Measurements from ENCODE around the gene SMYD3. TPM values are rescaled to one million over a fixed set of nuclear protein-coding genes. Genes with fewer than 3 reads are reported as not detected.

SMYD3 gene
- total and polyA plus RNA-seq, 9 of the 15 experiments (the other 6 are each of a cell fraction or from before 2014, with no cell fraction given): 128 to 440 (median 197) TPM

DNA sequence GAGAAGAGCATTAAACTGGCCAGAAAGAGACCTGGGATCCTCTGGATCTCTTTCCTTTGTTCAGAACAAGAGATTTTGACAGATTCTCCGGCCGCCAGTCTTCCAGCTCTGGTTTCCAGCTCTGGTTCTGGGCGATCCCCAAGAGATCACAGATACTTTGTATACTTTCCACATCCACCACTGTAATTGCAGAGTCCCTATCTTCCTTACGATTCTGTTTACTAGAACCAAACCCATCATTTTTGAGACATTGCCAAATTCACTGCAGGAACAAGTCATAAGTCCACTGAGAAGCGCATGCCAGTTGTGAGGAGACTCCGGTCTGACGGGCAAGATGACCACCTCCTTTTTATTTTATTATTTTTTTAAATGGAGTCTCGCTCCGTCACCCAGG is 505.2 kb downstream of the SMYD3 start:
- H3K9me1 ChIP-seq (ENCODE audit: control insufficient read depth, insufficient read depth, low read length): peaks cover 2% of the 10 kb centered on the region
- H3K79me2 ChIP-seq (ENCODE audit: control insufficient read depth, insufficient read depth, low read length): no peaks in the 10 kb centered on the region; the same call in 2 of the 3 replicates
- in situ Hi-C loops (cut with MboI) (loop anchor here (5.0 to 25.0 kb wide), 3 partner anchors 285 to 845 kb away; no protein-coding TSS in a partner anchor), intact Hi-C loops (cut with micrococcal nuclease) (loop anchor here (2.0 to 5.0 kb wide), 4 partner anchors 145 to 500 kb away; no protein-coding TSS in a partner anchor)
- no peak overlapping the region for H3K4me3 ChIP-seq
- no TSS peak for BruUV-seq (replicated peaks)
- no peaks in the 10 kb centered on the region for H3K9me3 ChIP-seq (replicated peaks; ENCODE audit: control insufficient read depth, insufficient read depth, low read depth, low read length)
- H3K4me2 ChIP-seq (ENCODE audit: insufficient read depth, low read length): no peak overlapping the region
- TF ChIP-seq IFI16 (CRISPR knock-in tag; IDR thresholded peaks at IDR 0.05): no peak
- TF ChIP-seq ZNF766 (CRISPR knock-in tag; conservative IDR thresholded peaks at IDR 0.05): no peak
- no peak for TF ChIP-seq ZSCAN29 (IDR thresholded peaks at IDR 0.05)
- no peak for TF ChIP-seq ZKSCAN8 (CRISPR knock-in tag; IDR thresholded peaks at IDR 0.05)
- TF ChIP-seq, protein P1, sequence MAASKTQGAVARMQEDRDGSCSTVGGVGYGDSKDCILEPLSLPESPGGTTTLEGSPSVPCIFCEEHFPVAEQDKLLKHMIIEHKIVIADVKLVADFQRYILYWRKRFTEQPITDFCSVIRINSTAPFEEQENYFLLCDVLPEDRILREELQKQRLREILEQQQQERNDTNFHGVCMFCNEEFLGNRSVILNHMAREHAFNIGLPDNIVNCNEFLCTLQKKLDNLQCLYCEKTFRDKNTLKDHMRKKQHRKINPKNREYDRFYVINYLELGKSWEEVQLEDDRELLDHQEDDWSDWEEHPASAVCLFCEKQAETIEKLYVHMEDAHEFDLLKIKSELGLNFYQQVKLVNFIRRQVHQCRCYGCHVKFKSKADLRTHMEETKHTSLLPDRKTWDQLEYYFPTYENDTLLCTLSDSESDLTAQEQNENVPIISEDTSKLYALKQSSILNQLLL (CRISPR knock-in tag; IDR thresholded peaks at IDR 0.05; ENCODE audit: borderline replicate concordance): no peak
- no peak for TF ChIP-seq TCF7L2 (IDR thresholded peaks at IDR 0.05; ENCODE audit: low read depth, low read length)
- TF ChIP-seq MCM3 (IDR thresholded peaks at IDR 0.05): no peak
- TF ChIP-seq MECOM (CRISPR knock-in tag; IDR thresholded peaks at IDR 0.05): no peak
- H3K4me1 ChIP-seq (replicated peaks in 1 of 2; ENCODE audit: control insufficient read depth in 2 of 2, insufficient read depth in 2 of 2, low read length in 2 of 2): peaks cover 6 to 9% of the 10 kb centered on the region in 2 experiments; a peak in 4 of 5 replicates
- H3K9ac ChIP-seq (ENCODE audit: insufficient read depth in 1 of 2, low read depth in 2 of 2, low read length in 2 of 2): no peak overlapping the region
- WGBS (ENCODE audit: insufficient coverage, low coverage, missing lambda C conversion rate): 84% methylated on average over 9 of the region's 9 CpGs
- FAIRE-seq (no peak), DNase-seq (ENCODE audit: extremely low read depth in 1 of 4, low spot score in 3 of 4) (no peak), ATAC-seq (no peak)
- no peak overlapping the region for H3K27ac ChIP-seq (ENCODE audit: extremely low read depth, low read depth, low read length)
- H2AFZ ChIP-seq (ENCODE audit: low read depth, low read length): no peak overlapping the region
- no peaks in the 10 kb centered on the region for H3K27me3 ChIP-seq (ENCODE audit: control insufficient read depth in 2 of 2, insufficient read depth in 2 of 2, low read length in 2 of 2)
- no peaks in the 10 kb centered on the region for H3K36me3 ChIP-seq (ENCODE audit: control insufficient read depth, insufficient read depth, low read length)
- ChIA-PET POLR2A (no interaction called here), CTCF (ENCODE audit: low intra/inter-chr PET ratio) (no interaction called here)
- H4K20me1 ChIP-seq (replicated peaks; ENCODE audit: control insufficient read depth, insufficient read depth, low read length): no peaks in the 10 kb centered on the region

All from K562 (cell line).